GM12878 (cell line): Measurements from ENCODE around the gene TUBB. TPM values are rescaled to one million over a fixed set of nuclear protein-coding genes. Genes with fewer than 3 reads are reported as not detected.

Experiments used
- ATAC-seq: fragments of 200-7000 bp; cut with Tn5 transposase; 3 replicates; pipeline ENCODE4 v1.9.1; 2020; ENCODE audit warnings: mild to moderate bottlenecking, moderate library complexity
- BruUV-seq: library from RNA; stranded (reverse); fragments of 400-500 nt; replicated peaks from 2 replicates; lab custom pipeline; 2021; lab: Mats Ljungman, UMichigan
- CTCF ChIA-PET: fragments of 300-600 bp; sonication (Branson Sonifier 250); formaldehyde crosslinking; extraction: SDS; loops from one replicate; lab custom pipeline; 2021; ENCODE audit warnings: inconsistent platforms; lab: Yijun Ruan, JAX
- POLR2A ChIA-PET: fragments of 350-600 bp; formaldehyde crosslinking; extraction: SDS; loops from one replicate; lab custom pipeline; 2021; ENCODE audit warnings: inconsistent platforms; lab: Charles Lee
- RAD21 ChIA-PET: fragments of 300-600 bp; sonication (Branson Sonifier 250); formaldehyde crosslinking; loops from one replicate; lab custom pipeline; 2023; ENCODE audit warnings: antibody characterized with exemption; ENCODE audit not compliant: unreplicated experiment; lab: Charles Lee
- SMC1A ChIA-PET: fragments of 300-600 bp; sonication (Branson Sonifier 250); formaldehyde crosslinking; loops from one replicate; lab custom pipeline; 2023; ENCODE audit not compliant: unreplicated experiment, uncharacterized antibody; lab: Charles Lee
- DNase-seq: peaks from one replicate; pipeline ENCODE4 v3.0.0-alpha.2; 2011; ENCODE audit warnings: low read depth, low spot score
- FAIRE-seq: peaks from 3 replicates; lab custom pipeline; 2011; peaks lifted over from hg19 to GRCh38; lab: Jason Lieb, UNC
- H2AFZ ChIP-seq: 2 replicates; pipeline ENCODE4 v1.6.0; 2011; ENCODE audit warnings: low read depth, low read length, control low read depth; ENCODE audit not compliant: control insufficient read depth
- H3K27ac ChIP-seq: 2 replicates; pipeline ENCODE4 v1.5.1; 2011; ENCODE audit warnings: control low read depth; ENCODE audit not compliant: control insufficient read depth, insufficient read depth
- H3K27me3 ChIP-seq, 2 experiments: replicated peaks in 1 of 2; 2 replicates each; pipeline versions ENCODE4 v1.6.0 to v1.6.1; 2011; ENCODE audit warnings: low read length in 1 of 2; ENCODE audit not compliant: control insufficient read depth in 2 of 2, insufficient read depth in 2 of 2
- H3K36me3 ChIP-seq, 2 experiments: 2 replicates each; pipeline ENCODE4 v1.5.1; 2011; ENCODE audit warnings: low read length in 1 of 2; ENCODE audit not compliant: control insufficient read depth in 2 of 2, insufficient read depth in 2 of 2
- H3K4me1 ChIP-seq: 2 replicates; pipeline ENCODE4 v1.6.1; 2011; ENCODE audit warnings: mild to moderate bottlenecking, low read length, moderate library complexity, mixed read lengths; ENCODE audit not compliant: control insufficient read depth, insufficient read depth
- H3K4me2 ChIP-seq: 2 replicates; pipeline ENCODE4 v1.6.0; 2011; ENCODE audit warnings: control low read depth; ENCODE audit not compliant: control insufficient read depth, insufficient read depth
- H3K4me3 ChIP-seq: fragments of 200-600 bp; sonication (generic); 2 replicates; pipeline ENCODE4 v1.5.1; 2016
- H3K79me2 ChIP-seq: 2 replicates; pipeline ENCODE4 v1.6.0; 2011; ENCODE audit warnings: low read length; ENCODE audit not compliant: control insufficient read depth, insufficient read depth
- H3K9ac ChIP-seq: 2 replicates; pipeline ENCODE4 v1.8.0; 2011; ENCODE audit warnings: low read length, control low read depth, mixed read lengths; ENCODE audit not compliant: control insufficient read depth, insufficient read depth
- H3K9me3 ChIP-seq: replicated peaks from 3 replicates; pipeline ENCODE4 v1.5.1; 2011; ENCODE audit warnings: mild to moderate bottlenecking, low read length; ENCODE audit not compliant: control insufficient read depth, insufficient read depth
- H4K20me1 ChIP-seq: 2 replicates; pipeline ENCODE4 v1.6.0; 2011; ENCODE audit not compliant: control insufficient read depth, insufficient read depth
- ATF7 ChIP-seq: fragments of 450-650 bp; IDR thresholded peaks from 2 replicates; pipeline ENCODE4 v1.6.1; 2016; ENCODE audit warnings: low read depth, mild to moderate bottlenecking
- BRCA1 ChIP-seq: IDR thresholded peaks from 2 replicates; pipeline ENCODE4 v1.6.1; 2011; ENCODE audit warnings: low read depth, low read length, improper control_type of control experiment
- CREB1 ChIP-seq: IDR thresholded peaks from 2 replicates; pipeline ENCODE4 v1.6.1; 2012; ENCODE audit warnings: low read depth, mild to moderate bottlenecking, inconsistent platforms
- EED ChIP-seq: sonication (generic); IDR thresholded peaks from 2 replicates; pipeline ENCODE4 v1.6.1; 2016; ENCODE audit warnings: antibody characterized with exemption, low read depth
- GABPA ChIP-seq: IDR thresholded peaks from 2 replicates; pipeline ENCODE4 v1.6.1; 2014; ENCODE audit warnings: antibody characterized with exemption, low read depth, mild to moderate bottlenecking, inconsistent platforms
- KDM1A ChIP-seq: fragments of 200-600 bp; sonication (generic); IDR thresholded peaks from 2 replicates; pipeline ENCODE4 v1.6.1; 2016; ENCODE audit warnings: borderline replicate concordance
- NR2F1 ChIP-seq: fragments of 450-650 bp; conservative IDR thresholded peaks from 2 replicates; pipeline ENCODE4 v1.6.1; 2017; ENCODE audit warnings: mild to moderate bottlenecking
- POLR2A ChIP-seq: IDR thresholded peaks from 2 replicates; pipeline ENCODE4 v1.6.1; 2011; ENCODE audit warnings: low read depth, mild to moderate bottlenecking, low read length
- SMAD5 ChIP-seq: IDR thresholded peaks from 2 replicates; pipeline ENCODE4 v1.6.1; 2016; ENCODE audit warnings: antibody characterized with exemption, low read depth
- TCF7 ChIP-seq: IDR thresholded peaks from 2 replicates; pipeline ENCODE4 v1.6.1; 2014; ENCODE audit warnings: antibody characterized with exemption, borderline replicate concordance
- ZBTB40 ChIP-seq: fragments of 450-650 bp; IDR thresholded peaks from 2 replicates; pipeline ENCODE4 v1.6.1; 2016; ENCODE audit warnings: mild to moderate bottlenecking, moderate library complexity, borderline replicate concordance
- ZNF592 ChIP-seq: fragments of 450-650 bp; IDR thresholded peaks from 2 replicates; pipeline ENCODE4 v1.6.1; 2017; ENCODE audit warnings: mild to moderate bottlenecking, moderate library complexity
- ZNF687 ChIP-seq: fragments of 450-650 bp; IDR thresholded peaks from 2 replicates; pipeline ENCODE4 v1.6.1; 2017; ENCODE audit warnings: mild to moderate bottlenecking, moderate library complexity
- ZSCAN29 ChIP-seq: fragments of 450-650 bp; IDR thresholded peaks from 2 replicates; pipeline ENCODE4 v1.6.1; 2017; ENCODE audit warnings: mild to moderate bottlenecking, moderate library complexity
- WGBS: methylation state at CpG from one replicate; pipeline ENCODE4 v1.1.6; 2016; ENCODE audit warnings: low lambda C conversion rate; ENCODE audit not compliant: insufficient replicate concordance, insufficient coverage; ENCODE audit errors: missing lambda C conversion rate; 5-methylcytosine and 5-hydroxymethylcytosine counted together
- in situ Hi-C: fragments of 300-500 bp; cut with MboI; formaldehyde crosslinking; loops from 9 replicates; pipeline ENCODE4 v1.14.3; 2018; ENCODE audit warnings: mixed read lengths
- intact Hi-C: fragments of 100-400 bp; cut with micrococcal nuclease; formaldehyde crosslinking; loops from one replicate; pipeline ENCODE4 v1.14.2; 2022; ENCODE audit not compliant: unreplicated experiment
- polyA plus RNA-seq, 11 experiments: library from polyadenylated mRNA; depleted of rRNA in 4 of 11; unstranded in 6 of 11; stranded (reverse) in 5 of 11; fragments of >200 nt; fragmentation: Nextera tagmentation in 4 of 11; fragmentation: Illumina TruSeq in 1 of 11; extraction: Ambion mirVana in 4 of 11; extraction: Trizol in 1 of 11; gene quantifications; 1 replicate in 1 of 11; 2 replicates in 10 of 11; pipeline versions ENCODE4 v1.2.1 to v1.2.3, GENCODE V29; 2011 to 2016; ENCODE audit warnings: inconsistent platforms in 2 of 11, missing spikeins in 2 of 11, low read depth in 1 of 11
- total RNA-seq, 4 experiments: library from RNA; depleted of rRNA in 3 of 4; stranded (reverse); fragments of >200 nt in 3 of 4; fragmentation: Illumina TruSeq in 1 of 4; extraction: Trizol in 1 of 4; gene quantifications; 2 replicates each; pipeline versions ENCODE4 v1.2.1 to v1.2.3, GENCODE V29; 2013 to 2021

The TUBB gene
- total and polyA plus RNA-seq, 10 of the 15 experiments (the other 5 are each of a cell fraction or from before 2014, with no cell fraction given) = 1,039 to 3,052 (median 1,656) TPM

- no peak for DNase-seq
- in situ Hi-C loops (no loop called here), intact Hi-C loops (no loop called here)
- Histone ChIP-seq H3K4me2 (no peak overlapping the region), H3K36me3 (no peaks in the 10 kb centered on the region), H3K27me3 (no peaks in the 10 kb centered on the region), H3K9ac (no peak overlapping the region), H2AFZ (no peak overlapping the region), H3K27ac (no peak overlapping the region), H3K79me2 (no peaks in the 10 kb centered on the region), H3K9me3 (no peaks in the 10 kb centered on the region), H3K4me3 (no peak overlapping the region), H3K4me1 (peaks cover 18% of the 10 kb centered on the region; the same call in 1 of the 2 replicates), H4K20me1 (no peaks in the 10 kb centered on the region)
- POLR2A ChIA-PET = interaction anchor here (1.7 to 4.4 kb wide), 3 partner anchors 8 to 63 kb away, joined by 5 to 21 read pairs (median 6); partner anchors contain the start of gene IER3
- RAD21 ChIA-PET = interaction anchor here (0.9 to 1.0 kb wide), 2 partner anchors 26 to 66 kb away, joined by 3 read pairs; no protein-coding TSS in a partner anchor
- no TSS peak for BruUV-seq
- FAIRE-seq = no peak
- SMC1A ChIA-PET = interaction anchor here (0.9 to 2.6 kb wide), 8 partner anchors 8 to 67 kb away, joined by 3 to 12 read pairs (median 4); no protein-coding TSS in a partner anchor
- ATAC-seq = no peak
- CTCF ChIA-PET = interaction anchor here (1.0 to 1.7 kb wide), 3 partner anchors 8 to 84 kb away, joined by 3 to 6 read pairs (median 3); no protein-coding TSS in a partner anchor
- 100% methylated on average over 2 of the region's 3 CpGs for WGBS
- TF ChIP-seq ZNF687 (no peak), ATF7 (no peak), POLR2A (no peak), KDM1A (no peak), CREB1 (no peak), NR2F1 (no peak), SMAD5 (no peak), ZNF592 (no peak), GABPA (no peak), TCF7 (no peak), EED (no peak), BRCA1 (no peak), ZBTB40 (no peak), ZSCAN29 (no peak)
These were observed 34.5 kb downstream of the TUBB start for GRCh38 chr6:30754631-30755030.
